Esophagus (tissue), 2 donors: ENCODE measurements around the gene TRMO. TPM values are rescaled to one million over a fixed set of nuclear protein-coding genes. Genes with fewer than 3 reads are reported as not detected.

Experiments used
- H3K27ac ChIP-seq, 2 donors: one replicate each; pipeline ENCODE4 v1.5.1; 2013; ENCODE audit warnings: low read depth in 2 of 2, mild to moderate bottlenecking in 2 of 2, inconsistent platforms in 1 of 2, low read length in 1 of 2, moderate library complexity in 1 of 2
- H3K27me3 ChIP-seq, 2 donors: one replicate each; pipeline ENCODE4 v1.6.1; 2013; ENCODE audit warnings: low read length in 2 of 2, control low read depth in 1 of 2, mild to moderate bottlenecking in 1 of 2; ENCODE audit not compliant: insufficient read depth in 2 of 2, control insufficient read depth in 1 of 2
- H3K36me3 ChIP-seq, 2 donors: one replicate each; pipeline ENCODE4 v1.6.1; 2013; ENCODE audit warnings: low read length in 1 of 2; ENCODE audit not compliant: control insufficient read depth in 2 of 2, insufficient read depth in 2 of 2
- H3K4me1 ChIP-seq, 2 donors: one replicate each; pipeline ENCODE4 v1.6.1; 2013; ENCODE audit warnings: low read length in 1 of 2; ENCODE audit not compliant: control insufficient read depth in 2 of 2, insufficient read depth in 2 of 2
- H3K4me3 ChIP-seq, 2 donors: one replicate each; pipeline ENCODE4 v1.5.1; 2013; ENCODE audit warnings: low read length in 2 of 2, mild to moderate bottlenecking in 2 of 2, low read depth in 1 of 2, moderate library complexity in 1 of 2
- H3K9me3 ChIP-seq, 2 donors: one replicate each; pipeline ENCODE4 v1.6.1; 2013; ENCODE audit warnings: mild to moderate bottlenecking in 2 of 2, low read depth in 1 of 2, low read length in 1 of 2, moderate library complexity in 1 of 2; ENCODE audit not compliant: control insufficient read depth in 2 of 2, insufficient read depth in 1 of 2
- WGBS, 2 donors: extraction: QIAGEN DNeasy Blood & Tissue Kit; methylation state at CpG; one replicate each; pipeline ENCODE4 v1.1.7; 2013; 5-methylcytosine and 5-hydroxymethylcytosine counted together
- polyA plus RNA-seq, 2 donors: library from polyadenylated mRNA; stranded (reverse); fragments of 200-250 nt; gene quantifications; one replicate each; pipeline ENCODE4 v1.2.3, GENCODE V29; 2013
- donor health status: healthy with polysubstance abuse.
- donor health status: Bipolar disorder and iron deficiency.

Gene TRMO
- polyA plus RNA-seq, 2 donors, result 4.3 to 8.9 TPM

- Histone ChIP-seq H3K4me1 (no peaks in the 10 kb centered on the region), H3K4me3 (no peak overlapping the region), H3K9me3 (no peaks in the 10 kb centered on the region), H3K36me3 (no peaks in the 10 kb centered on the region), H3K27ac (no peak overlapping the region), H3K27me3 (no peaks in the 10 kb centered on the region)
- 74 to 91% methylated on average over 1 of the region's 1 CpG for WGBS, 2 donors
Observed at GRCh38 chr9:97941323-97941722, 19.0 kb upstream of the TRMO start.

- no peaks in the 10 kb centered on the region for H3K4me1 ChIP-seq
- H3K36me3 ChIP-seq, result no peaks in the 10 kb centered on the region
- no peak overlapping the region for H3K4me3 ChIP-seq
- no peaks in the 10 kb centered on the region for H3K9me3 ChIP-seq
- WGBS, 2 donors, result 77 to 78% methylated on average over 3 of the region's 3 CpGs
- H3K27me3 ChIP-seq, result no peaks in the 10 kb centered on the region
- no peak overlapping the region for H3K27ac ChIP-seq
Observed at GRCh38 chr9:97940741-97941140, 18.4 kb upstream of the TRMO start.

GRCh38 chr9:97940233-97940632 lies 17.9 kb upstream of the TRMO start:
- H3K36me3 ChIP-seq, result no peaks in the 10 kb centered on the region
- no peaks in the 10 kb centered on the region for H3K9me3 ChIP-seq
- no peak overlapping the region for H3K27ac ChIP-seq
- no peaks in the 10 kb centered on the region for H3K27me3 ChIP-seq
- H3K4me3 ChIP-seq, result no peak overlapping the region
- no peaks in the 10 kb centered on the region for H3K4me1 ChIP-seq

- no peak within 1 kb of the TSS for H3K27ac ChIP-seq
- H3K27me3 ChIP-seq, result no peaks in the 10 kb centered on the region
- H3K4me1 ChIP-seq, result no peaks in the 10 kb centered on the region
- H3K4me3 ChIP-seq, result no peak within 1 kb of the TSS
- no peaks in the 10 kb centered on the region for H3K36me3 ChIP-seq
- H3K9me3 ChIP-seq, result no peaks in the 10 kb centered on the region
- 62 to 68% methylated on average over 3 of the region's 3 CpGs for WGBS, 2 donors
Observed at GRCh38 chr9:97938081-97938644, 15.9 kb upstream of the TRMO start, which contains the start of gene HEMGN. Gene HEMGN, minus strand, starts transcription at chr9:97938172. Its CDS starts 36 bp downstream, at chr9:97938136.

GRCh38 chr9:97936998-97937397 lies 14.7 kb upstream of the TRMO start:
- Histone ChIP-seq H3K36me3 (no peaks in the 10 kb centered on the region), H3K27me3 (no peaks in the 10 kb centered on the region)

GRCh38 chr9:97935276-97935675 lies 13.0 kb upstream of the TRMO start:
- WGBS, 2 donors, result 71 to 83% methylated on average over 1 of the region's 1 CpG
- no peaks in the 10 kb centered on the region for H3K9me3 ChIP-seq
- H3K27ac ChIP-seq, result no peak overlapping the region
- no peaks in the 10 kb centered on the region for H3K4me1 ChIP-seq
- H3K4me3 ChIP-seq, result no peak overlapping the region
- H3K27me3 ChIP-seq, result no peaks in the 10 kb centered on the region
- no peaks in the 10 kb centered on the region for H3K36me3 ChIP-seq

More at GRCh38 chr9:97936998-97937397, 14.7 kb upstream of the TRMO start:
- Histone ChIP-seq H3K27ac (no peak overlapping the region), H3K4me1 (no peaks in the 10 kb centered on the region), H3K9me3 (no peaks in the 10 kb centered on the region), H3K4me3 (no peak overlapping the region)

GRCh38 chr9:97934321-97935115 lies 12.2 kb upstream of the TRMO start:
- Histone ChIP-seq H3K27me3 (no peaks in the 10 kb centered on the region), H3K27ac (no peak overlapping the region), H3K9me3 (no peaks in the 10 kb centered on the region), H3K4me3 (no peak overlapping the region), H3K36me3 (no peaks in the 10 kb centered on the region), H3K4me1 (no peaks in the 10 kb centered on the region)
- 30 to 36% methylated on average over 5 to 6 of the region's 6 CpGs for WGBS, 2 donors

GRCh38 chr9:97933297-97933998 lies 11.1 kb upstream of the TRMO start:
- Histone ChIP-seq H3K36me3 (no peaks in the 10 kb centered on the region), H3K4me3 (no peak overlapping the region), H3K4me1 (no peaks in the 10 kb centered on the region), H3K9me3 (no peaks in the 10 kb centered on the region), H3K27ac (no peak overlapping the region), H3K27me3 (no peaks in the 10 kb centered on the region)
- 72% methylated on average over 4 of the region's 4 CpGs for WGBS, 2 donors

GRCh38 chr9:97930972-97931371 lies 8.7 kb upstream of the TRMO start:
- WGBS, 2 donors, result 43 to 53% methylated on average over 3 of the region's 3 CpGs
- no peaks in the 10 kb centered on the region for H3K36me3 ChIP-seq
- no peaks in the 10 kb centered on the region for H3K4me1 ChIP-seq
- no peak overlapping the region for H3K27ac ChIP-seq
- H3K9me3 ChIP-seq, result no peaks in the 10 kb centered on the region
- no peaks in the 10 kb centered on the region for H3K27me3 ChIP-seq
- no peak overlapping the region for H3K4me3 ChIP-seq
